GM15510 (cell line): ENCODE results near the gene ATP8B1.

Source experiments
- POLR2A ChIP-seq: IDR thresholded peaks from 3 replicates; pipeline ENCODE4 v1.6.1; 2011; ENCODE audit warnings: borderline replicate concordance; ENCODE audit not compliant: insufficient read length; ENCODE audit errors: extremely low read depth

The ATP8B1 gene

GRCh38 chr18:57649556-57650500 is 153.3 kb downstream of the ATP8B1 start:
- no peak for TF ChIP-seq POLR2A

DNA sequence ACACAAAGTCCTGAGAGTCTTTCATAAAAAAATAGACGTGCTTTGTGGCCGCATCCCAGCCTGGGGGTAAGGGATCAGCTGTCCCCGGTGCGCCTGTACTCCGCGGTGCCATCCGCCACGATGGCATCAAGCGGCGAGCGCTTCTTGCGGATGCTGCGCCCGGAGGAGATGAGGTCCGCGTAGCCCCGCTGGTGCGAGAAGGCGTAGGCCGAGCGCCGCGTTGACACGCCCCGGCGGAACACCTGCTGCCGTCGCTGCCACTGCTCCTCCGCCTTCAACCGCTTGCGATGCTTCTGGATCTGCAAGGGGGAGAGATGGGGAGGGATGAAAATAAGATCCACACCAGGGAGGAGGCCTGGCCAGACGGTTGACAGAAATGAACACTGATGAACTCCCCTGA is 154.7 kb downstream of the ATP8B1 start:
- TF ChIP-seq POLR2A, result no peak

GRCh38 chr18:57644540-57644939 is 158.6 kb downstream of the ATP8B1 start:
- no peak for TF ChIP-seq POLR2A

DNA sequence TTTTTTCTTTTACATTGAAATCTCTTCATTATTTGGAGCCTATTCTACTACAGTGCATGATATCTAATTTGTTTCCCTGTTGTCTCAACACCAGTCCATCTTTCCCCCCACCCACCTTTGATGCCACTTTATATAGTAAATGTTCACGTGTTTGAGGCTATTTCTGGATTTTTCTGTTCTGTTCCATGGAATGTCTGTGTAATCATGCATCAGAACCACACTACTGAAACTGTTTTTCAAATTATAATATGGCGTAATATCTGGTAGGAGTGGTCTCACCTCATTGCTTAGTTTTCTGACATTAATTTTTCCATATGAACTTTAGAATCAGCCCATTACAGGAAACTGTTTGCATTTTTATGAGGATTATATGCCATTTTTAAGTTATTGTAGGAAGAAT is 162.4 kb downstream of the ATP8B1 start:
- TF ChIP-seq POLR2A, result no peak

DNA sequence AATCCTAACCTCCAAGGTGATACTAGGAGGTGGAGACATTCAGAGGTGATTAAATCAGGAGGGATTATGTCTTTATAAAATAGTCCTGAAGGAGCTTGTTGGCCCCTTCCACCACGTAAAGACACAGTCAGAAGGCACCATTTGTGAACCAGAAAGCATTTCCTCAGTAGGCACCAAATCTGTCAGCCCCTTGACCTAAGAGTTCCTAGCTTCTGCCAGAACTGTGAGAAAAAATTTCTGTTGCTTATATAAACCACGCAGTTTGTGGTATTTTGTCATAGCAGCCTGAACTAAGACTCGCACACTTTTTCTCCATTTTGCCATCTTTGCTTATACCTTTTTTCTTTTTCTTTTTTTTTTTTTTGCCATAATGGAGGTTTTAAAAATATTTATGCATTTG is 162.9 kb downstream of the ATP8B1 start:
- no peak for TF ChIP-seq POLR2A

- TF ChIP-seq POLR2A, result no peak
Observed at GRCh38 chr18:57635003-57635822, 167.9 kb downstream of the ATP8B1 start.

GRCh38 chr18:57631697-57632096 is 171.4 kb downstream of the ATP8B1 start:
- no peak for TF ChIP-seq POLR2A

GRCh38 chr18:57630754-57631595 is 172.1 kb downstream of the ATP8B1 start:
- no peak for TF ChIP-seq POLR2A

DNA sequence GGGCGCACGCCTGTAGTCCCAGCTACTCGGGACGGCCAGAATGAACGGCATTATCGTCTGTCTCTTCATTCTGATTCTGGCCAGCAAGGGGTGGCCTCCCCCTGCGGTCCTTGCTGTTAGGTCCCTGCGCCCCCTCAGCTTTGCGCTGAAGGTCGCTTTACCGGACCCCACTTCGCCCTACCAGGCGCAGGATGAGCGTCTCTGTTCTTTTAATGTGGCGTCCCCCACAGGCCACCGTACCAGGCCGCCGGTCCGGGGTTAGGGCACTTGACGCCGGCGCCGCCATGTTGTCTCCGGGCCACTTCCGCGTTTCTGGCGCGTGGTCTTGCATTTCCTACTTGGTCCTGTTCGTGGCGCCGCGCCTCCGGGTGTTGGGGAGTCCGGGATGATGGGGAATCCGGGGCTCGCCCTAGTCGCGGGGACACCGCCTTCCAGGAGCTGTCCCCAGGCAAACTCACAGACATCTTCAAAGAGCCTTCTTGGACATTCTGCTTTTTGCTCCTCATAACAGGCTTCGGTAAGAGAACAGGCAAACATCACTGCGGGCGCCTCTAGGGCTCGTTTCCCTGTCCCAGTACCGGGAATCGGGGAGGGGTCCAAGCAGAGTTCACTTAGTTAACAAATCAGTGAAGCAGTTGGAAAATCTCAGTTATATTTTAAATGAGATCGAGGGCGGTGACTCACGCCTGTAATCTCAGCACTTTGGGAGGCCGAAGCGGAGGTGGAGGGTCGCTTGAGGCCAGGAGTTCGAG is 172.9 kb downstream of the ATP8B1 start:
- no peak for TF ChIP-seq POLR2A

GRCh38 chr18:57629422-57629821 is 173.7 kb downstream of the ATP8B1 start:
- TF ChIP-seq POLR2A, result no peak

GRCh38 chr18:57627488-57627887 is 175.6 kb downstream of the ATP8B1 start:
- TF ChIP-seq POLR2A, result no peak

GRCh38 chr18:57624988-57625387 is 178.1 kb downstream of the ATP8B1 start:
- TF ChIP-seq POLR2A, result no peak

DNA sequence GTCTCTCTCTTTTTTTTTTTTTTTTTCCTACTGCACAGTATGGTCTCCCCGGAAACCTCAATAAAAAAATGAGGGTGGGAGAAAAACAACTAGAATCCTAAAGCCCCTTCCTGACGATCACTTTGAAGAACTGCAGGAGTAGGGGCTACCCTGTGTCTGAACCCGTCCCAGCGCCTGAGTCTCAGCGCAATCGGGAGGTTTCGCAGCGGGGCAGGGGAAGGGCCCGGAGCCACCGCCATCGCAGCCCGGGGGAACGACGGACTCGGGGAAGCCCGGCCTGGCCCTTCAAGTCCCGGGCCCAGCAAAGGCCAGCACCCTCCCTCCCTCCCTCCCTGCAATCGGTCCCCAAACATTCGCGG is 181.9 kb downstream of the ATP8B1 start:
- TF ChIP-seq POLR2A, result no peak

GRCh38 chr18:57619876-57620275 is 183.2 kb downstream of the ATP8B1 start:
- TF ChIP-seq POLR2A, result no peak
